ENCODE results near the gene MTAP.

GRCh38 chr9:21817176-21817575 is 14.7 kb downstream of the MTAP start:
- TF ChIP-seq, protein P1, sequence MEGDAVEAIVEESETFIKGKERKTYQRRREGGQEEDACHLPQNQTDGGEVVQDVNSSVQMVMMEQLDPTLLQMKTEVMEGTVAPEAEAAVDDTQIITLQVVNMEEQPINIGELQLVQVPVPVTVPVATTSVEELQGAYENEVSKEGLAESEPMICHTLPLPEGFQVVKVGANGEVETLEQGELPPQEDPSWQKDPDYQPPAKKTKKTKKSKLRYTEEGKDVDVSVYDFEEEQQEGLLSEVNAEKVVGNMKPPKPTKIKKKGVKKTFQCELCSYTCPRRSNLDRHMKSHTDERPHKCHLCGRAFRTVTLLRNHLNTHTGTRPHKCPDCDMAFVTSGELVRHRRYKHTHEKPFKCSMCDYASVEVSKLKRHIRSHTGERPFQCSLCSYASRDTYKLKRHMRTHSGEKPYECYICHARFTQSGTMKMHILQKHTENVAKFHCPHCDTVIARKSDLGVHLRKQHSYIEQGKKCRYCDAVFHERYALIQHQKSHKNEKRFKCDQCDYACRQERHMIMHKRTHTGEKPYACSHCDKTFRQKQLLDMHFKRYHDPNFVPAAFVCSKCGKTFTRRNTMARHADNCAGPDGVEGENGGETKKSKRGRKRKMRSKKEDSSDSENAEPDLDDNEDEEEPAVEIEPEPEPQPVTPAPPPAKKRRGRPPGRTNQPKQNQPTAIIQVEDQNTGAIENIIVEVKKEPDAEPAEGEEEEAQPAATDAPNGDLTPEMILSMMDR (IDR thresholded peaks at IDR 0.05; ENCODE audit: insufficient read depth, low read length, poor library complexity, severe bottlenecking): no peak
- TF ChIP-seq EZH2phosphoT487 (conservative IDR thresholded peaks at IDR 0.05; ENCODE audit: low read length): no peak

All from SU-DHL-6 (cell line).